Activated CD4-positive, CD25-positive, alpha-beta regulatory T cell treated with anti-CD3 and anti-CD28 coated beads, Interleukin-2, amount 50 U/mL, for 16 hours (primary cell): ENCODE data around the gene CMPK1.

ENCODE experiments used
- DNase-seq: peaks from one replicate; pipeline ENCODE4 v3.0.0-alpha.2; 2020; ENCODE audit warnings: low read depth, low spot score

Gene CMPK1

GRCh38 chr1:47396671-47397196 is 63.1 kb downstream of the CMPK1 start:
- DNase-seq, result no peak

GRCh38 chr1:47399138-47399845 is 65.7 kb downstream of the CMPK1 start:
- DNase-seq, result no peak

GRCh38 chr1:47399846-47400155 is 66.2 kb downstream of the CMPK1 start:
- no peak for DNase-seq

- no peak for DNase-seq
These were observed 68.2 kb downstream of the CMPK1 start for GRCh38 chr1:47401761-47402160.

GRCh38 chr1:47402591-47402990 is 69.0 kb downstream of the CMPK1 start:
- DNase-seq, result no peak

GRCh38 chr1:47403321-47403910 is 69.8 kb downstream of the CMPK1 start:
- no peak for DNase-seq

GRCh38 chr1:47405697-47406096 is 72.1 kb downstream of the CMPK1 start:
- no peak for DNase-seq

- DNase-seq, result no peak
These were observed 73.4 kb downstream of the CMPK1 start for GRCh38 chr1:47406966-47407365.

GRCh38 chr1:47407481-47407880 is 73.9 kb downstream of the CMPK1 start:
- DNase-seq, result no peak

GRCh38 chr1:47409311-47410067 is 75.9 kb downstream of the CMPK1 start:
- no peak for DNase-seq

- DNase-seq, result no peak
These were observed 76.5 kb downstream of the CMPK1 start for GRCh38 chr1:47410068-47410455.

GRCh38 chr1:47411436-47411835 is 77.8 kb downstream of the CMPK1 start:
- no peak for DNase-seq

GRCh38 chr1:47412437-47412836 is 78.8 kb downstream of the CMPK1 start:
- no peak for DNase-seq

- DNase-seq, result no peak
These were observed 82.2 kb downstream of the CMPK1 start, which contains the start of gene FOXE3 for GRCh38 chr1:47415728-47416318. FOXE3 (plus strand) TSS chr1:47416285; CDS start chr1:47416316, 31 bp downstream.

GRCh38 chr1:47416319-47417169 is 83.0 kb downstream of the CMPK1 start:
- DNase-seq, result no peak

- DNase-seq, result no peak
These were observed 83.8 kb downstream of the CMPK1 start for GRCh38 chr1:47417170-47418044.

- DNase-seq, result no peak
These were observed 84.5 kb downstream of the CMPK1 start for GRCh38 chr1:47418122-47418521.

- no peak for DNase-seq
These were observed 85.2 kb downstream of the CMPK1 start for GRCh38 chr1:47418681-47419325.

- no peak for DNase-seq
These were observed 87.0 kb downstream of the CMPK1 start for GRCh38 chr1:47420547-47420946.

GRCh38 chr1:47423872-47424271 is 90.3 kb downstream of the CMPK1 start:
- no peak for DNase-seq
